ENCODE data around the gene LAMC2. TPM values are rescaled to one million over a fixed set of nuclear protein-coding genes. Genes with fewer than 3 reads are reported as not detected.

Gene LAMC2
- total and polyA plus RNA-seq, 2 donors (not counting 1 experiment from before 2014, with no cell fraction given) = 0.99 to 3.9 TPM

- DNase-seq (ENCODE audit: low read depth in 2 of 2) = peak; percentile 29 to 91
- no peaks in the 10 kb centered on the region for H4K20me1 ChIP-seq (ENCODE audit: control insufficient read depth, extremely low read depth, insufficient read depth, low read length)
- no peaks in the 10 kb centered on the region for H3K9me3 ChIP-seq (ENCODE audit: control insufficient read depth, insufficient read depth, low read depth, low read length)
- TF ChIP-seq CTCF (conservative IDR thresholded peaks at IDR 0.05 in 1 of 2, IDR thresholded peaks at IDR 0.05 in 1 of 2; ENCODE audit: low read depth in 1 of 2, low read length in 2 of 2) (no peak), EZH2 (IDR thresholded peaks at IDR 0.05; ENCODE audit: low read length, missing control alignments) (no peak)
- no peaks in the 10 kb centered on the region for H3K36me3 ChIP-seq (ENCODE audit: control insufficient read depth, insufficient read depth, low read length)
- no peak overlapping the region for H3K4me2 ChIP-seq (ENCODE audit: extremely low read depth, insufficient read depth, low read length)
- no peak overlapping the region for H3K4me3 ChIP-seq (replicated peaks in 1 of 4; ENCODE audit: control extremely low read depth in 1 of 4, insufficient read depth in 1 of 4, low read depth in 3 of 4, low read length in 4 of 4)
- peaks cover 3% of the 10 kb centered on the region for H3K4me1 ChIP-seq (ENCODE audit: control insufficient read depth, extremely low read depth, insufficient read depth, low read length)
- no peak overlapping the region for H3K27ac ChIP-seq (ENCODE audit: insufficient read depth, low read length)
- no peak overlapping the region for H3K9ac ChIP-seq (ENCODE audit: insufficient read depth, low read length)
- H3K79me2 ChIP-seq (ENCODE audit: control insufficient read depth, insufficient read depth, low read length) = no peaks in the 10 kb centered on the region
- no peak overlapping the region for H2AFZ ChIP-seq (ENCODE audit: low read length)
- H3K27me3 ChIP-seq (ENCODE audit: control insufficient read depth, insufficient read depth, low read length) = no peaks in the 10 kb centered on the region
These were observed 105.9 kb downstream of the LAMC2 start for GRCh38 chr1:183291802-183292514.

- H3K9ac ChIP-seq (ENCODE audit: insufficient read depth, low read length) = no peak overlapping the region
- H3K4me2 ChIP-seq (ENCODE audit: extremely low read depth, insufficient read depth, low read length) = no peak overlapping the region
- no peak overlapping the region for H3K27ac ChIP-seq (ENCODE audit: insufficient read depth, low read length)
- H4K20me1 ChIP-seq (ENCODE audit: control insufficient read depth, extremely low read depth, insufficient read depth, low read length) = no peaks in the 10 kb centered on the region
- H3K9me3 ChIP-seq (ENCODE audit: control insufficient read depth, insufficient read depth, low read depth, low read length) = no peaks in the 10 kb centered on the region
- no peak overlapping the region for H3K4me3 ChIP-seq (replicated peaks in 1 of 4; ENCODE audit: control extremely low read depth in 1 of 4, insufficient read depth in 1 of 4, low read depth in 3 of 4, low read length in 4 of 4)
- no peak for DNase-seq (ENCODE audit: low read depth in 2 of 2)
- peaks cover 3% of the 10 kb centered on the region for H3K4me1 ChIP-seq (ENCODE audit: control insufficient read depth, extremely low read depth, insufficient read depth, low read length)
- H2AFZ ChIP-seq (ENCODE audit: low read length) = no peak overlapping the region
- no peaks in the 10 kb centered on the region for H3K36me3 ChIP-seq (ENCODE audit: control insufficient read depth, insufficient read depth, low read length)
- no peaks in the 10 kb centered on the region for H3K27me3 ChIP-seq (ENCODE audit: control insufficient read depth, insufficient read depth, low read length)
- H3K79me2 ChIP-seq (ENCODE audit: control insufficient read depth, insufficient read depth, low read length) = no peaks in the 10 kb centered on the region
- no peak for TF ChIP-seq CTCF (conservative IDR thresholded peaks at IDR 0.05 in 1 of 2, IDR thresholded peaks at IDR 0.05 in 1 of 2; ENCODE audit: low read depth in 1 of 2, low read length in 2 of 2)
- no peak for TF ChIP-seq EZH2 (IDR thresholded peaks at IDR 0.05; ENCODE audit: low read length, missing control alignments)
These were observed 107.2 kb downstream of the LAMC2 start for GRCh38 chr1:183293241-183293640.

- TF ChIP-seq EZH2 (IDR thresholded peaks at IDR 0.05; ENCODE audit: low read length, missing control alignments) = no peak
These were observed 107.8 kb downstream of the LAMC2 start for GRCh38 chr1:183293876-183294275.

More at GRCh38 chr1:183293876-183294275, 107.8 kb downstream of the LAMC2 start:
- no peak overlapping the region for H3K9ac ChIP-seq (ENCODE audit: insufficient read depth, low read length)
- H3K36me3 ChIP-seq (ENCODE audit: control insufficient read depth, insufficient read depth, low read length) = no peaks in the 10 kb centered on the region
- H3K4me3 ChIP-seq (replicated peaks in 1 of 4; ENCODE audit: control extremely low read depth in 1 of 4, insufficient read depth in 1 of 4, low read depth in 3 of 4, low read length in 4 of 4) = no peak overlapping the region
- no peaks in the 10 kb centered on the region for H3K79me2 ChIP-seq (ENCODE audit: control insufficient read depth, insufficient read depth, low read length)
- H3K27me3 ChIP-seq (ENCODE audit: control insufficient read depth, insufficient read depth, low read length) = no peaks in the 10 kb centered on the region
- H4K20me1 ChIP-seq (ENCODE audit: control insufficient read depth, extremely low read depth, insufficient read depth, low read length) = no peaks in the 10 kb centered on the region
- no peak overlapping the region for H3K4me2 ChIP-seq (ENCODE audit: extremely low read depth, insufficient read depth, low read length)
- no peak overlapping the region for H3K27ac ChIP-seq (ENCODE audit: insufficient read depth, low read length)
- no peaks in the 10 kb centered on the region for H3K9me3 ChIP-seq (ENCODE audit: control insufficient read depth, insufficient read depth, low read depth, low read length)
- H3K4me1 ChIP-seq (ENCODE audit: control insufficient read depth, extremely low read depth, insufficient read depth, low read length) = peaks cover 3% of the 10 kb centered on the region
- DNase-seq (ENCODE audit: low read depth in 2 of 2) = no peak
- no peak overlapping the region for H2AFZ ChIP-seq (ENCODE audit: low read length)

Other genes with a start within 250 kb of the LAMC2 start
- 0.26 TPM in 1 of 2 replicates, not detected in the other for gene SHCBP1L, start 233.1 kb upstream of the LAMC2 start, total RNA-seq
- gene SHCBP1L, start 233.1 kb upstream of the LAMC2 start, polyA plus RNA-seq = not detected in 2 replicates
- 408 and 477 TPM in 2 replicates for gene LAMC1, start 162.8 kb upstream of the LAMC2 start, total RNA-seq
- gene LAMC1, start 162.8 kb upstream of the LAMC2 start, polyA plus RNA-seq = 270 and 604 TPM in 2 replicates
- gene NMNAT2, start 232.1 kb downstream of the LAMC2 start, total RNA-seq = under 0.01 TPM in 2 replicates
- 0.02 and 0.61 TPM in 2 replicates for gene NMNAT2, start 232.1 kb downstream of the LAMC2 start, polyA plus RNA-seq